Measurements from ENCODE around the gene SCUBE1. TPM values are rescaled to one million over a fixed set of nuclear protein-coding genes. Genes with fewer than 3 reads are reported as not detected.

The SCUBE1 gene
- polyA plus RNA-seq, 4 donors: 0.45 to 5.4 (median 1.6) TPM

- Histone ChIP-seq H3K27me3 (ENCODE audit: control insufficient read depth in 3 of 3, insufficient read depth in 3 of 3, low read length in 3 of 3) (peaks cover 0 to 3% (median 0%) of the 10 kb centered on the region in 3 donors), H3K4me3 (ENCODE audit: low read depth in 1 of 3, low read length in 3 of 3) (no peak overlapping the region), H3K27ac (ENCODE audit: low read depth in 1 of 3, low read length in 2 of 3) (no peak overlapping the region), H3K36me3 (ENCODE audit: control insufficient read depth in 3 of 3, insufficient read depth in 2 of 3, low read depth in 1 of 3, low read length in 3 of 3) (peaks cover 0 to 4% (median 0%) of the 10 kb centered on the region in 3 donors), H3K9me3 (ENCODE audit: control insufficient read depth in 2 of 2, insufficient read depth in 1 of 2, low read depth in 1 of 2, low read length in 1 of 2) (no peaks in the 10 kb centered on the region), H3K4me1 (ENCODE audit: control insufficient read depth in 3 of 3, insufficient read depth in 2 of 3, low read depth in 1 of 3, low read length in 2 of 3) (peaks cover 0 to 9% (median 5%) of the 10 kb centered on the region in 3 donors)
- FAIRE-seq (no peak), DNase-seq (no peak)
- 51 to 68% (median 61%) methylated on average over 9 of the region's 9 CpGs for WGBS, 3 donors
These were observed 185.2 kb downstream of the SCUBE1 start for GRCh38 chr22:43157874-43158546.

- FAIRE-seq (no peak), DNase-seq (no peak)
- no peak overlapping the region for H3K27ac ChIP-seq (ENCODE audit: low read depth in 1 of 3, low read length in 2 of 3)
- peaks cover 0 to 11% (median 9%) of the 10 kb centered on the region in 3 donors for H3K4me1 ChIP-seq (ENCODE audit: control insufficient read depth in 3 of 3, insufficient read depth in 2 of 3, low read depth in 1 of 3, low read length in 2 of 3)
- no peaks in the 10 kb centered on the region for H3K9me3 ChIP-seq (ENCODE audit: control insufficient read depth in 2 of 2, insufficient read depth in 1 of 2, low read depth in 1 of 2, low read length in 1 of 2)
- peaks cover 0 to 4% (median 0%) of the 10 kb centered on the region in 3 donors for H3K36me3 ChIP-seq (ENCODE audit: control insufficient read depth in 3 of 3, insufficient read depth in 2 of 3, low read depth in 1 of 3, low read length in 3 of 3)
- 83 to 87% (median 86%) methylated on average over 12 of the region's 12 CpGs for WGBS, 3 donors
- no peak overlapping the region for H3K4me3 ChIP-seq (ENCODE audit: low read depth in 1 of 3, low read length in 3 of 3)
- peaks cover 0 to 11% (median 0%) of the 10 kb centered on the region in 3 donors for H3K27me3 ChIP-seq (ENCODE audit: control insufficient read depth in 3 of 3, insufficient read depth in 3 of 3, low read length in 3 of 3)
These were observed 186.8 kb downstream of the SCUBE1 start for GRCh38 chr22:43156413-43156812.

- FAIRE-seq (no peak), DNase-seq (no peak)
- no peak overlapping the region for H3K4me3 ChIP-seq (ENCODE audit: low read depth in 1 of 3, low read length in 3 of 3)
- peaks cover 0 to 11% (median 9%) of the 10 kb centered on the region in 3 donors for H3K4me1 ChIP-seq (ENCODE audit: control insufficient read depth in 3 of 3, insufficient read depth in 2 of 3, low read depth in 1 of 3, low read length in 2 of 3)
- H3K36me3 ChIP-seq (ENCODE audit: control insufficient read depth in 3 of 3, insufficient read depth in 2 of 3, low read depth in 1 of 3, low read length in 3 of 3): no peaks in the 10 kb centered on the region
- H3K27me3 ChIP-seq (ENCODE audit: control insufficient read depth in 3 of 3, insufficient read depth in 3 of 3, low read length in 3 of 3): peaks cover 0 to 14% (median 0%) of the 10 kb centered on the region in 3 donors
- no peak overlapping the region for H3K27ac ChIP-seq (ENCODE audit: low read depth in 1 of 3, low read length in 2 of 3)
- no peaks in the 10 kb centered on the region for H3K9me3 ChIP-seq (ENCODE audit: control insufficient read depth in 2 of 2, insufficient read depth in 1 of 2, low read depth in 1 of 2, low read length in 1 of 2)
- 64 to 82% (median 76%) methylated on average over 5 of the region's 5 CpGs for WGBS, 3 donors
These were observed 187.4 kb downstream of the SCUBE1 start for GRCh38 chr22:43155789-43156188.

- DNase-seq (no peak), FAIRE-seq (no peak)
- Histone ChIP-seq H3K4me3 (ENCODE audit: low read depth in 1 of 3, low read length in 3 of 3) (no peak overlapping the region), H3K9me3 (ENCODE audit: control insufficient read depth in 2 of 2, insufficient read depth in 1 of 2, low read depth in 1 of 2, low read length in 1 of 2) (no peaks in the 10 kb centered on the region), H3K27ac (ENCODE audit: low read depth in 1 of 3, low read length in 2 of 3) (no peak overlapping the region), H3K27me3 (ENCODE audit: control insufficient read depth in 3 of 3, insufficient read depth in 3 of 3, low read length in 3 of 3) (peaks cover 0 to 14% (median 0%) of the 10 kb centered on the region in 3 donors), H3K36me3 (ENCODE audit: control insufficient read depth in 3 of 3, insufficient read depth in 2 of 3, low read depth in 1 of 3, low read length in 3 of 3) (no peaks in the 10 kb centered on the region), H3K4me1 (ENCODE audit: control insufficient read depth in 3 of 3, insufficient read depth in 2 of 3, low read depth in 1 of 3, low read length in 2 of 3) (peaks cover 0 to 11% (median 9%) of the 10 kb centered on the region in 3 donors)
- WGBS, 3 donors: 86 to 91% (median 86%) methylated on average over 26 to 27 of the region's 27 CpGs
These were observed 188.2 kb downstream of the SCUBE1 start for GRCh38 chr22:43154887-43155536.

- FAIRE-seq (no peak), DNase-seq (no peak)
- Histone ChIP-seq H3K27ac (ENCODE audit: low read depth in 1 of 3, low read length in 2 of 3) (no peak overlapping the region), H3K4me3 (ENCODE audit: low read depth in 1 of 3, low read length in 3 of 3) (no peak overlapping the region), H3K36me3 (ENCODE audit: control insufficient read depth in 3 of 3, insufficient read depth in 2 of 3, low read depth in 1 of 3, low read length in 3 of 3) (no peaks in the 10 kb centered on the region), H3K27me3 (ENCODE audit: control insufficient read depth in 3 of 3, insufficient read depth in 3 of 3, low read length in 3 of 3) (peaks cover 0 to 14% (median 0%) of the 10 kb centered on the region in 3 donors), H3K9me3 (ENCODE audit: control insufficient read depth in 2 of 2, insufficient read depth in 1 of 2, low read depth in 1 of 2, low read length in 1 of 2) (no peaks in the 10 kb centered on the region), H3K4me1 (ENCODE audit: control insufficient read depth in 3 of 3, insufficient read depth in 2 of 3, low read depth in 1 of 3, low read length in 2 of 3) (peaks cover 0 to 8% (median 5%) of the 10 kb centered on the region in 3 donors)
- 71 to 77% (median 74%) methylated on average over 9 of the region's 9 CpGs for WGBS, 3 donors
These were observed 189.3 kb downstream of the SCUBE1 start for GRCh38 chr22:43153899-43154298.

GRCh38 chr22:43152357-43153071 is 190.7 kb downstream of the SCUBE1 start:
- 3 to 21% (median 5%) methylated on average over 21 to 22 of the region's 22 CpGs for WGBS, 3 donors
- Histone ChIP-seq H3K27me3 (ENCODE audit: control insufficient read depth in 3 of 3, insufficient read depth in 3 of 3, low read length in 3 of 3) (peaks cover 0 to 14% (median 0%) of the 10 kb centered on the region in 3 donors), H3K27ac (ENCODE audit: low read depth in 1 of 3, low read length in 2 of 3) (peak overlapping the region in 2 of 3 donors; percentile 84 to 96), H3K9me3 (ENCODE audit: control insufficient read depth in 2 of 2, insufficient read depth in 1 of 2, low read depth in 1 of 2, low read length in 1 of 2) (no peaks in the 10 kb centered on the region), H3K4me1 (ENCODE audit: control insufficient read depth in 3 of 3, insufficient read depth in 2 of 3, low read depth in 1 of 3, low read length in 2 of 3) (peaks cover 0 to 13% (median 2%) of the 10 kb centered on the region in 3 donors), H3K4me3 (ENCODE audit: low read depth in 1 of 3, low read length in 3 of 3) (peak overlapping the region; percentile 34 to 87 (median 69)), H3K36me3 (ENCODE audit: control insufficient read depth in 3 of 3, insufficient read depth in 2 of 3, low read depth in 1 of 3, low read length in 3 of 3) (no peaks in the 10 kb centered on the region)
- no peak for FAIRE-seq
- DNase-seq: peak; percentile 39 to 88

- FAIRE-seq (no peak), DNase-seq (peak; percentile 21 to 26)
- no peaks in the 10 kb centered on the region for H3K9me3 ChIP-seq (ENCODE audit: control insufficient read depth in 2 of 2, insufficient read depth in 1 of 2, low read depth in 1 of 2, low read length in 1 of 2)
- peaks cover 0 to 13% (median 0%) of the 10 kb centered on the region in 3 donors for H3K4me1 ChIP-seq (ENCODE audit: control insufficient read depth in 3 of 3, insufficient read depth in 2 of 3, low read depth in 1 of 3, low read length in 2 of 3)
- peaks cover 0 to 14% (median 0%) of the 10 kb centered on the region in 3 donors for H3K27me3 ChIP-seq (ENCODE audit: control insufficient read depth in 3 of 3, insufficient read depth in 3 of 3, low read length in 3 of 3)
- H3K36me3 ChIP-seq (ENCODE audit: control insufficient read depth in 3 of 3, insufficient read depth in 2 of 3, low read depth in 1 of 3, low read length in 3 of 3): no peaks in the 10 kb centered on the region
- 2 to 23% (median 5%) methylated on average over 17 to 18 of the region's 18 CpGs for WGBS, 3 donors
- peak overlapping the region; percentile 34 to 87 (median 69) for H3K4me3 ChIP-seq (ENCODE audit: low read depth in 1 of 3, low read length in 3 of 3)
- peak overlapping the region in 2 of 3 donors; percentile 84 to 96 for H3K27ac ChIP-seq (ENCODE audit: low read depth in 1 of 3, low read length in 2 of 3)
These were observed 191.2 kb downstream of the SCUBE1 start for GRCh38 chr22:43152003-43152356.
